SW 1271 (cell line): ENCODE results near the gene GPR153.
"Not testable (repeated sequence)": the region's sequence is repeated elsewhere in the genome, so short reads cannot be mapped to it uniquely, and the experiment has no call there.

Source experiments
- DNase-seq, 2 experiments: peaks; one replicate each; lab custom pipeline; 2025; lab: John Stamatoyannopoulos, UW

GPR153 gene

GRCh38 chr1:6224718-6225117 lies 36.2 kb downstream of the GPR153 start:
- no peak for DNase-seq

DNA sequence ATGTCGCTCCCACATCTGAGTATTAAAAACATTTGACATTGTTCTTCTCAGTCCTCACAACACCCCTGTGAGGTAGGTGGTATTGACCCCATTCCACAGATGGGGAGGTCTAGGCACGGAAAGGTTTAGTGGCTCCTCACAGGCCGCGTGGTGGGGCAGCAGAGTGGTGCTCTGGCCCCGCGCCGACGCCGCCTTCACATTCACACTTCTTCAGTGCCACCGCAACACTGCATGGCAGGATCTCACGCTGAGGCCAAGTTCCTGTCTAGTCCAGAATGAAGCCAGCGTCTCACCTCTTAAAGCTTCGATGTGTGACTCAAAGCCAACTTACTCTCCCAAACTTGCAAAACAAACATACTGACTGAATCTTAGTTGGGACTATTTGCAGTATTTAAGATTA lies 37.3 kb downstream of the GPR153 start:
- no peak for DNase-seq

DNA sequence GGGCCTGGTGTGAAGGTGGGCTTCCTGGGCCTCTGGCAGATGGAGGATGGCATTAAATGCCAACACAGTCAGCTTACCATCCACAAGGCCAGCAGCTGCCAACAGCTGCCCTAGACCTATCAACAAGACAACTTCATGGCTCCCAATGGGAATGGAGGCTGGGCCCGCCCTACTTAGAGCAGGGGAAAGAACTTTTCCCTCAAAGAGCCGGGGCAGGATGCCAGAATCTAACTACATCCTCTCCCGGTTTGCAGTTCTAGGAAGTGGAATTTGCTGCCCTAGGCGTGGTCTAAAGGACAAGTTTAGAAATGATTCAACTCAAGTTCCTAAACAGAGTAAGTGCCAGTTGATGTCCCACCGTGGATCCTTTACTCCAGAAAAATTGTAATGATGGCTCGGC lies 38.3 kb downstream of the GPR153 start:
- DNase-seq, result no peak

DNA sequence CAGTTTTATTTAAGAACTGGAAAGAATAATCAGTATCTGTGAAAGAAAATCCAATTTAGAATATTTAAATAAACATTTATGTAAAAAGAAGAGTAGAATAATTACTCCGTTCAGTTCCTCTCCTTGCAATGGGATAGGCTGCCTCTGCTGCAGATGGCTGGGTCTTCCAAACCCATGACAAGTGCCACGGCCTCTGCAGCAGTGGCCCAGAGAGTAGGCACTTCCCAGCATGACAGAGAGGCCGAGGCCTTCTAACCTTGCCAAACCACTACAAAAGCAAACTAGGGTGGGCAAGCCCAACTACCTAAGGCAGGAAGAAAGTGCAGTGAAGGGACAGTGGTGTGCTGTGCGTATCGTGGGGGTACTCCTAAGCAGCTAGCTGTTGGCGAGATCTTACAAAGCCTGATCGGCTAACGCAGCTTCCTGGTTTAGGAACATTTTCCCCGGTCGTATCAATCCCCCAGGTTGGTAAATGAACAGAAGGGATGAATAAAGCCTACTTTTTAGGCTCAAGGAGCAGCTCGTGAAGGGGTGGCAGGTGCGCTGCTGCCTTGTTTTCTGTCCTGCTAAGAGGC lies 39.6 kb downstream of the GPR153 start:
- DNase-seq, result no peak

DNA sequence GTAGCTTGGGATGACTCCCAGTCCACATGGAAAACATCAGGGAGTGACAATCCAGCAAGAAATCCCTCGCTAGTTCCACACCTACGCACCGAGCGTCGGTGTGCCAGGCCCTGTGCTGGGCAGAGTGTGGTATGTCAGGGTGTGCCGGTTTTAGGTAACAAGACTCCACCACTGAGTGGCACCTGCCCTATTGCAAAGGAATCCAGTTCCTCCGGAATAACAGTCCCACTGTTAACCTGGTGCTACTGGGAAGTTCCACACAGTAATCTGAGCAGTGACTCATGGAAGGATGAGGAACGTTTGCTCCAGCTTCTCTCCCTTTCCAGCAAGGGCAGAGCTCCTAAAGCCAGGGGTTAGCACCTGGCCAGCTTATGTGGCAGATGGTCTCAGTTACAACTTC lies 40.7 kb downstream of the GPR153 start:
- no peak for DNase-seq

DNA sequence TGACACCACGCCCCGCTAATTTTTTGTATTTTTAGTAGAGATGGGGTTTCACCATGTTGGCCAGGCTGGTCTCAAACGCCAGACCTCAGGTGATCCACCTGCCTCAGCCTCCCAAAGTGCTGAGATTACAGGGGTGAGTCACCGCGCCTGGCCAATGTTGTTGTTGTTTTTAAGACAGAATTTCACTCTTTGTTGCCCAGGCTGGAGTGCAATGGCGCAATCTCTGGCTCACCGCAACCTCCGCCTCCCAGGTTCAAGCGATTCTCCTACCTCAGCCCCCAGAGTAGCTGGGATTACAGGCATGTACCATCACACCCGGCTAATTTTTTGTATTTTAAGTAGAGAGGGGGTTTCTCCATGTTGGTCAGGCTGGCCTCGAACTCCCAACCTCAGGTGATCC lies 41.3 kb downstream of the GPR153 start:
- DNase-seq, result not testable (repeated sequence)

DNA sequence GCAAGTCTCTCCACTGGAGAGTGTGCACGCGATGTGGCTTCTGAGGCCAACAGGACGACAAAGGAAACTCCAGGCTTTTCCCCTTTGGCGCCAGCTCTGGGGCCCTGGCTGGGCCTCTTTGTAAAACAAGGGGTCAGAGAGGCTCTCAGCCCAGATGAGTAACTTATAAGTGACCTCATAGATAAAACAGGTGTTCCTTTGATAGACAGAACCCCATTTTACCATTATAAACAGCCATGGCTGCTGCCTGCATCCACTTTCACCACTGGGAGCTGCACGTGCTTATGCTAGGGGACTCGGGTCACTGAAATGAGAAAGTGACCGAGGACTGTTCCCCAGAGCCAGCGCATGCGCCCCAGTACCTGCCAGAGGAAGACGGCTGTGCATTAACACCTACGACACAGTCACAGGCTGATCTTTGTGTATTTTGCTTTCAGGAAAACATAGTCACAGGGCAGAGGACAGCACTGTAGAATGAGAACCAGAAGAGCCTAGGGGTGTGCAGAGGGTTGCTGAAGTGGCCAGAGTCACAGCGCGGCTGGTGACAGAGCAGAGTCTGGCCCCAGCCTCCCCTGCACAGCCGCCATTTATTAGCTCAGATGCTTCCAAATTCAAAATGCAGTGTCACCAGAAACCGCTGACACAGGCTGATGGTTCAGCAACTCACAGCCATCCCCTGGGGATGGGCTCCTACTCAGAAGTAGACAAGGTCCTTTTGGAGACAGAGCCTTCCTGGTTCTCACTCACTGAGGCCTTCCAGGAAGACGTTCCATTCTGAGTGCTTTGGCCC lies 42.3 kb downstream of the GPR153 start:
- DNase-seq, result no peak

- no peak for DNase-seq
Observed at GRCh38 chr1:6212193-6212959, 48.5 kb downstream of the GPR153 start.

GRCh38 chr1:6211731-6212130 lies 49.2 kb downstream of the GPR153 start:
- no peak for DNase-seq

DNA sequence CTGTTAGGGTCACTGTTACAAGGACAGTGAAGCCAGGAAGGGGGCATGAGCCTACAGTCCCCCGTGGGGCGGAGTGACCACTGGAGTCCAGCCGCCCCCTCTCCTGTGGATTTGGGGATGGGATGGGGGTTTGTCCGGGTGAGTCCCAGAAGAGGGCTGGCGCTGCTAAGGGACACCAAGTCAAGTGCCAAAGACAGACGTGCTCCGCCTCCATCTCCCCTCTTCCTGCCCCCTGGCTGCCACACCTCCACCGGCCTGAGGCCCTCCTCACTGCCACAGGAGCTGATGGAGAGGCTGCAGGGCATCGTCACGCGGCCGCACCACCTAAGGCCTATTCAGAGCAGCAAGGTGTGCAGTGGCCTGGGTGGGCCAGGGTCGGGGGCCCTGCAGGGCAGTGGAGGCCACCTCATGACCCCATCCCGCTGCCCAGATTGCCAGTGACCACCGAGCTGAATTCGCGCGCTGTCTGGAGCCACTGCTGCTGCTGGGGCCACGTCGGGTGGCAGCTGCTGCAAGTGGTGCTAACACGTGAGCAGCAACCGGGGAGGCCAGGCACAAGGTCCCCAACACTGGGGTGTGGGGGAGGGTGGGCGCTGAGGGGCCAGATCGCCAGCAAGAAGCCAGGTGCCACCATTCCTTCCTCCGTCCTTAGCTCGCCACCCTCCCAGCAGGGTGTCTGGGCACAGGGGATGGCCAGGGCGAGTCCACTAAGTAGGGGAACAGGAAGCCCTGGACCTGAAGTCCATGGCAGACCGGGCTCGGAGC lies 50.1 kb downstream of the GPR153 start:
- DNase-seq, result no peak

DNA sequence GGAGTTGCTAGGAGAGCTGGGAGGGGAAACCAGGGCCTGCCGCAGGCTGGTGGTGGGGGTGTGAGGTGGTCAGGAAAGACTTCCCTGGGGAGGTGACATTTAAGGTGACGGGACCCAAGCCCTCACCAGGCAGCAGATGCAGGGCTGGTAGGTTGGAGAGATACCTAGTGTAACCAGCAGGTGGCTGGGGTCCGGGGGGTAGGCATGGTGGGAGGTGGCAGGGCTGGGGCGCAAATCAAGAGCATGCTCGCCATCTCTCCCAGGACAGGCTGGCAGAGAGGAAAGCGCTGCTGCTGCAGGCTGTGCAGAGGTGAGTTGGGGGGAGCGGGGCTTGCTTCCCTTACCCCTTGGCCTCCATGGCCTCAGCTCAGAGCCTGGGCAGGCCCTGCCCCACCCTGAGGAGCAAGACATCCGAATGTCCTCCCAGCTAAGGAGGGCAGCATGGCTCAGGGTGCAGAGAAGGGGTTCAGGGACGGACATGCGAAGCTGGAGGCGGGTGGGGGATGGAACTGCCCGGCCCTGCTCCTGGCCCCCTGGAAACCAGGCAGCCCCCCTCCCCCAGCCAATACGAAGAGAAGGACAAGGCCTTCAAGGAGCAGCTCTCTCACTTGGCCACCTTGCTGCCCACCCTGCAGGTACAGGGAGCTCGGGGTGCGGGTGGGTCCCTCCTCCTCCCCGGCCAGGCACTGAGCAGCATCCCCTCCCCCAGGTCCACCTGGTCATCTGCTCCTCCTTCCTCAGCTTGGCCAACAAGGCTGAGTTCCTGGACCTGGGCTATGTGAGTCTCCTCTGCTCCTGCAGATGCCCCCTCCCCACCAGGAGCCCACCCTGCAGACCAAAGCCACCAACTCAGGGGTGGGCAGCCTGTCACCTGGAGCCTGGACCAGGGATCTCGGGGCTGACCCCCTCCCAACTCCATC lies 51.0 kb downstream of the GPR153 start:
- DNase-seq, result no peak

DNA sequence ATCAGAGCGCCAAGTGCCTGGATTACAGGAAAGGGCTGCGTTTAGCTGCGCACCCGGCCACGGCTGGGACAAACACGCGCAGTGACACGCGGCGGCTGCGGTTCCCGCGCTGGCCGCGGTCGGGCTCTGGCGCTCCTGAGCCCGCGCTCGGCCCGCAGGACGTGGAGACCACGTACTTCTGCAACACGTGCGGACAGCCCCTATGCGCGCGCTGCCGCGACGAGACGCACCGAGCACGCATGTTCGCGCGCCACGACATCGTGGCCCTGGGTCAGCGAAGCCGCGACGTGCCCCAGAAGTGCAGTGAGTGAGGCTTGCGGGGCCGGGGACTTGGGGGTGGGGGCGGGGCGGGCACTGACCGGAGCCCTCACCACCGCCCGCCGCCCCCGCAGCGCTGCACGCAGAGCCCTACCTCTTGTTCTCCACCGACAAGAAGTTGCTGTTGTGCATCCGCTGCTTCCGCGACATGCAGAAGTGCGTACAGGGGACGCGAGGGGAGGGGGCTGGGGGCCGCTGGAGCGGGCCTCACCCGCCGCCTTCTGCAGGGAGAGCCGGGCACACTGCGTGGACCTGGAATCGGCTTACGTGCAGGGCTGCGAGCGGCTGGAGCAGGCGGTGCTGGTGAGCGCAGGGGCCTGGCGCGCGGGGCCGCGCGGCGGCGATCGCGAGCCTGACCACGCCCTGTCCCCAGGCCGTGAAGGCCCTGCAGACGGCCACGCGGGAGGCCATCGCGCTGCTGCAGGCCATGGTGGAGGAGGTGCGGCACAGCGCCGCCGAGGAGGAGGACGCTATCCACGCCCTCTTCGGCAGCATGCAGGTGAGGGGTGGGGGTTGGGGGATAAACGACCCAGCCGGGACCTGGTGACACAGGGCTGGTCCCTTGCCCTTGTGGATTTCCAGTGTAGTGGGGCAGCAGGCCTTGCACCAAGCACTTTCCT lies 51.9 kb downstream of the GPR153 start:
- no peak for DNase-seq

GRCh38 chr1:6207921-6208320 lies 53.0 kb downstream of the GPR153 start:
- DNase-seq, result no peak

DNA sequence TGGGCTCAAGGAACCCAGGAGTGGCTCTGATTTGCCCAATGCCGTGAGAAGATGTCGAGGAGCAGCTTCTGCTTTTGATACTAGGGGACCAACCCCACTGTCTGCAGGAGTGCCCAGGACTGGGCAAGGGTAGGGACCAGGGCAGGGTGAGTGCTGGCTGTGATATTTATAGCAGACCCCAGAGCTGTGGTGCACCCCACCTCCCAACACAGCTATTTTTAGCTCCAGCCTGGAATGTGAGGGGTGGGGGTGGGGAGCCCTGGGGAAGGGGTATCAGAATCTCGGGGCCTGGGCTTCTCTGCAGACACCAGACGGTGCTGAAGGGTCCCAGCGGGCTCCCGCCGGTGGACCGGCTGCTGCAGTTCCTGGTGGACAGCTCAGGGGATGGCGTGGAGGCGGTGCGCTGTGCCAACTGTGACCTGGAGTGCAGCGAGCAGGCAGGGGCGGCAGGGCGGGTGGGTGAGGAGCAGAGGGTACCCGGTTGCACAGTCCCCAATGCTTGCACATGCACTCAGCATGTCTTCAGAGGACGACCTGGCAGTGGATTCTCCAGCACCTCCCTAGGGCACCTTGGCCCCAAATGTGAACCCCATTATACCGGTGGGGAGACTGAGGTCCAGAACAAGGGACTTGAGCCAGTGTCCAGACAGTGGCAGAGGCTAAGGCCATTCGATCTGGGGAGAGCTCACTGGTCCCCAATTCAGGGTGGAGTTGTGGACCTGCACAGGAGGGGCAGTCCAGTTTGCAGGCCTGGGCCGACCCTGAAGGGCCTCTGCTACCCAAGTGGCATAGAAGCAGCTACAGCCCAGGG lies 53.6 kb downstream of the GPR153 start:
- DNase-seq, result no peak

DNA sequence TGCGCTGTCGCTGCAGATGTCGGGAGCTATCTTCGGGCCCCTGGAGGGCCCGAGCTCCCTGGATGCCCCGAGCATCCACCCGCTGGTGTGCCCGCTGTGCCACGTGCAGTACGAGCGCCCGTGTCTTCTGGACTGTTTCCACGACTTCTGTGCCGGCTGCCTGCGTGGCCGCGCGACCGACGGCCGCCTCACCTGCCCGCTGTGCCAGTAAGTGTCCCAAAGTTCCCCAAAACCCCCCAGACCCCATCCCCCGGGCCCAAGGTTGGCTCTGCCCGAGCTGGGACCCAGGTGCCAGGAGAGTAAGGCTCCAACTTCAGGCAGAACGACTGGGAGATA lies 54.4 kb downstream of the GPR153 start:
- DNase-seq, result no peak

DNA sequence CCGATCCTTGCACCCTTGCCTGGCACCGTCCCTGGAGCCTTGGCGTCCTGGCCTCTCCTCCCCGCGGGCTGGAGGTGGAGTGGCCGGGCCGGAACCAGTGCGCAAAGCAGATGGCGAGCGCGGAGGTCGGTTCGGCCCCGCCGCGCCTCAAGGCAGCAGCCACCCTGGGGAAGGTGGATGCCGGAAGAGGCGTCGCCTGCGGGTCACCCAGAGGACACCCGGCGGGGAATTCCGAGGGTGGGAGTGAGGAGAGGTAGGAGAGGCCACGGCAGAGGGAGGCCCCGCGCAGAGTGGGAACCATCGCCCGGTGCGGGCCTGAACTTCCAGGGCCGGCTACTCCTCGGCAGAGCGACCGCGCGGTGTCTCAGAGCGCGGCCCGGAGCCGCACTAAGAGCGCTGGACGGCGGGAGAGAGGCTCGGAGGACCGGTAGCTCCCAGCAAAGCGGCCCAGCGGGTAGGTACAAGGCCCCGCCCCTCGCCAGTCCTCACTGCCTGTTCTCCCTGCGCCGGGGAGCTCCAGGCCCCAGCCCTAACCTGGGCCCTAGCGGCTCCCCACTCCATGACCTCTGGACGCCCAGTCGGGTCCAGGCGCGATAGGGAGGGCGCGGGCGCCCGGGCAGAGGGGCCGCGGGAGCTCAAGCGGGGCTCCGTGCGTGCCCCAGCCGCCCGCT lies 54.9 kb downstream of the GPR153 start, which contains the start of gene RNF207:
Gene RNF207 (plus strand): TSS at position 271 of the 671 bp plus-strand sequence. CDS start 417 bp downstream, outside the sequence.
- peak; percentile 41 to 67 for DNase-seq

DNA sequence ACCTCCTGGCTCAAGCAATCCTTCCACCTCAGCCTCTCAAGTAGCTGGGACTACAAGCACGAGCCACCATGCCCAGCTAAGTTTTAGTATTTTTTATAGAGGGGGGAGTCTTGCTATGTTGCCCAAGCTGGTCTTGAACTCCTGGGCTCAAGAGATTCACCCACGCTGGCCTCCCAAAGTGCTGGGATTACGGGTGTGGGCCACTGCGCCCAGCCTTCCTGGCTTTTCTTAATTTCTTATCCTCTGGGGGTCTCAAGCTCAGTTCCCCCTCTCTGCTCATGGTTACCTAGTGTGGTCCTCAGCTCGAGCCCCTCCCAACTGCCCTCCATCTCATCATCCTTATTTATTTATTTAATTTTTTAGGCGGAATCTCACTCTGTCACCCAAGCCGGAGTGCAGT lies 58.6 kb downstream of the GPR153 start:
- DNase-seq, result no peak

GRCh38 chr1:6200188-6200809 lies 60.6 kb downstream of the GPR153 start:
- no peak for DNase-seq
